Panc1 (cell line): ENCODE data around the gene SIRPG.

Experiments used
- CTCF ChIP-seq: fragments of 450-650 bp; IDR thresholded peaks from 2 replicates; pipeline ENCODE4 v1.5.1; 2017; ENCODE audit warnings: mild to moderate bottlenecking
- POLR2AphosphoS5 ChIP-seq: IDR thresholded peaks from 2 replicates; pipeline ENCODE4 v1.6.1; 2012; ENCODE audit warnings: mild to moderate bottlenecking, low read depth, low read length, moderate library complexity
- REST ChIP-seq, 2 experiments: IDR thresholded peaks; 2 replicates each; pipeline ENCODE4 v1.6.1; 2011 to 2012; ENCODE audit warnings: low read depth in 2 of 2, control low read depth in 1 of 2, low read length in 1 of 2, mild to moderate bottlenecking in 1 of 2, moderate library complexity in 1 of 2; ENCODE audit not compliant: insufficient read depth in 1 of 2
- SIN3A ChIP-seq: IDR thresholded peaks from 2 replicates; pipeline ENCODE4 v1.6.1; 2012; ENCODE audit warnings: low read depth, mild to moderate bottlenecking, low read length, moderate library complexity, borderline replicate concordance; ENCODE audit not compliant: insufficient read depth
- TCF7L2 ChIP-seq: IDR thresholded peaks from 2 replicates; pipeline ENCODE4 v1.6.1; 2011; ENCODE audit warnings: mild to moderate bottlenecking, low read depth, low read length, inconsistent platforms

- no peak for TF ChIP-seq CTCF
- no peak for TF ChIP-seq REST (IDR thresholded peaks at IDR 0.05; ENCODE audit: insufficient read depth in 1 of 2, low read depth in 2 of 2, low read length in 1 of 2)
- no peak for TF ChIP-seq POLR2AphosphoS5
- TF ChIP-seq SIN3A, result no peak
- no peak for TF ChIP-seq TCF7L2
Measured at GRCh38 chr20:1595333-1595732, 62.2 kb downstream of the SIRPG start.
